Renal cortical epithelial cell (primary cell): Measurements from ENCODE around the gene TPM2. TPM values are rescaled to one million over a fixed set of nuclear protein-coding genes. Genes with fewer than 3 reads are reported as not detected.
A peak's percentile ranks its signal among the peaks of the same experiment; 100 is the strongest.

Experiments used
- DNase-seq: peaks from one replicate; pipeline ENCODE4 v3.0.0-alpha.2; 2011; ENCODE audit warnings: low read depth
- total RNA-seq: library from RNA; depleted of rRNA; stranded (reverse); fragments of >200 nt; gene quantifications from 2 replicates; pipeline ENCODE4 v1.2.3, GENCODE V29; 2014

Gene TPM2
- total RNA-seq, 1 donor from 2014 or later = 124 TPM

DNA sequence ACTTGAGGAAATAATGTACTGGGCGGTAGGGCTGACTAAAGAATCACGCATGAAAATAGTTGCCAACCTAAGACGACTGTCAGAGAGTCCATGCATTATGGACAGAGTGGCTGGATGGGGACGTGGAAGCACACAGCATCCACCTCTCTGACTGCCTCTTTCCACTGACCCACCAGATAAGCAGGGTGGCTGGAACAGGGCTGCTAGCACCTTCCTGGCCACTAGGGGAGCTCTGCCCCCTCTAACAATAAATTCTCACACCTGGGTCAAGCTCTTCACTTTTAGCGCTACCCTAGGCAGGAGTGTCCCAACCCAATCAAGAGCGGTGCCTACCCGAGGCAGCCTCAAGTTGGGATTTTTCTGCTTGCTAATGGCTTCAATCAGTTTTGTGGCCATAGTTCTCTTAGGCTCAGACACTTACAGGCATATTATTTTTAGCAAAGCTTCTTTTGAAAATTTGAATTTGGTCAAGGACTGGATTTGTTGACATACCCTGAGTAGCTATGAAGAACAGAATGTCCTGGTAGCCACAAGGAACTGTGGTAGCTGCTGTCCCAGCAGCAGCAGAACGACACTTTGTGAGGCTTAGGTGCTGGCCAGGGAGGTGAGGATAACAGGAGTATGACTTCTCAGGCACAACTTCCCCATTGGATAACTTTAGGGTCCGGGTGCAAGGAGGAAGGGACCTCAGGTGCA lies 6.9 kb upstream of the TPM2 start:
- peak; percentile 45 for DNase-seq

DNA sequence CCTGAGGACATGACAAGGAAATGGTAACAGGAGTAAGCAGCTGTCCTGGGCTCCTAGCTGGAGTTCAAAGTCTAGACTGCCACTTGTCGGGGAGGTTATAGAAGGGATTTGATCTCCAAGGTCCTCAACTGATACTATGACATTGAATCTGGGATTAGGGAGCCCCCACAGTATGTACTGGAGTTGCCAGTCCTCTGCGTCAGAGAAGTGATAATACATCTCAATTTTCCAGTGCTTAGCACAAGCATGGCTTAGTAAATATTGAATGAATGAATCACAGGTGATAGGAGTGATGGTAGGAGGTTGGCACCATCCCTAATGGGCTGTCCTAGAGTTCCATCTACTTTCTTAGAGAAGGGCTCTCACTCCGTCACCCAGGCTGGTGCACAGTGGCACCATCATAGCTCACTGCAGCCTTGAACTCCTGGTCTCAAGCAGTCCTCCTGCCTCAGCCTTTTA lies 6.2 kb upstream of the TPM2 start:
- no peak for DNase-seq

DNA sequence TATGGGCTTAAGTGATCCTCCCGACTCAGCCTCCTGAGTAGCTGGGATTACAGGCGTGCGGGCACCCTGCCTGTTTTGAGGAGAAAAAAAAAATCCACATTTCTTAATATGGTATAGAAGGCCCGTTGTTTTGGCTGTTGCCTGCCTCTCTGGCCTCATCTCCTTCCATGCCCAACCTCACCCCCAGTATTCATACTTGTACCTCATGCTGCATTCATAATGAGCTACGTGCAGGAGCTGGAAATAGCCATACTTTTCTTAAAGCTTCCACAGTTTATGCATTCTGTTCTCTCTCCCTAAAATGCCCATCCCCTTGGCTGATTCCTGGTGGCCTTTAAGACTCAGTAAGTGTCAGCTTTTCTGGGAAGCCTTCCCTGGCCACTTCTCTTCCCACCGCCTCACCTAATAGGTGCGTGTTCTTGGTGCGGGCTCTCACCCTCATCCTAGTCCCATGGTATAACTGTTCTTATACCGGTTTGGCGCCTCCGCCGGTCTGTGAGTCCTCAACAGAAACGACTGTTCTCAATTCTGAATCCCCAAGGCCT lies 2.1 kb upstream of the TPM2 start:
- no peak for DNase-seq

DNA sequence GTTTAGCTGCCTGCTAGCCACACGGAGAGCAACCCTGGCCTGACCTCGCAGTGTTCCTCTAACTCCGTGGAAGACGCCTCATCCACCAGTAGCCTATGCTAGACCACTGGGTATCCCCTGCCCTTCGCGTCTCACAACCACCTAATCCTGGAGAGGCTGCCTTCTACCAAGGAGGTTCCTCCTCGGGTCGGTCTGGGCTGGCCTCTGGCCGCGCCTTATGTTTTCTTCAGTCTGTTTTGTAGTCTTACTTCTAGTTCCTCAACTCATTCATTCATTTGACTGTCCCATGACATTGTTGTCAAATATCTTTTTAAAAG lies 1.6 kb upstream of the TPM2 start:
- DNase-seq = no peak

DNA sequence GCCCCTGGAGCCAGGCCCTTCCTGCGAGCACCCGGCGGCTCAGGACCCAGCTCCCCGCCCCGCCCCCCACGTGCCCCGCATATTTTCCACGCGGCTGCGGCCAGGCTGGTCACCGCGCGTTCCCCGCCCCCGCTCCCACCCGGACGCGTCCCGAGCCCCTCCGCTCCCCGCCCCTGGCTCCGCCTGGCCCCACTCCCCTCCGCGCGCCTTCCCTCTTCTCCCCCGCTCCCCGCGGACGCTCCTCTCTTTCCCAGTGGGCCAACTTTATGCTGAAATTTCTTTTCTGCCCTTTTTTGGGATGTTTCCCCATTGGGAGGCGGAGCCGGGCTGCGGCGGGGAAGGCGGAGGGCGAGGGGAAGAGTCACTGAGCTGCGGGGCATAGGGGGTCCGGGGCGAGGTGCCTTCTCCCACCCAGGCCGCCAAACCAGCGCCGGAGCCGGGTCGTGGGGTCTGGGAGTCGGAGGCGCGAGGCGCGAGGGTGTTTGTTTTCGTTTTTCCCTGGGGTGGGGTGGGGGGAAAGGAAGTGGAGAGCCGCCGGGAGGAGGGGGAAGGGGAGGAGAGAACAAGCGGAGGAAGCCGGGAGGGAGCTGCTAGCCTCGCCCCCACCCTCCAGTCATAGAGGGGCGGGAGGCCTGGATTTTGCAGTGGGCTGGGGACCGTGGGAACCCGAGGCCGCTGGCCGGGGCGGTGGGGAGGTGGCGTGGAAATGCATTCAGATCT lies 1.0 kb upstream of the TPM2 start:
- DNase-seq = peak; percentile 21

DNA sequence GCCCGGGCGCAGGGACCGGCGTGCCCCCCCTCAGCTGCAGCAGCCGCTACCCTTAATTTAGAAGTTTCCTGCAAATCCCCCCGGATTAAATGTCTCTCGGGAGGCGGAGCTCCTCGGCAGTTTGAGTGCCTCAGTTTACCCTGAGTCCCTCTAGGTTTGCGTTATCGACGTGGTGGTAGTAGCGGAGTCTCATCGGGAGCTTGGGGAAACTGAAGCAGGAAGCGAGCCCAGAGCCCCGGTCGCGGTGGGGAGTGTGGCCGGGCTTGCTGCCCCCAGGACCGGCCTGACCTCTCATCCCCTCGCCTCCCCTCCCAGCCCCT lies 529 bp upstream of the TPM2 start:
- DNase-seq = no peak

DNA sequence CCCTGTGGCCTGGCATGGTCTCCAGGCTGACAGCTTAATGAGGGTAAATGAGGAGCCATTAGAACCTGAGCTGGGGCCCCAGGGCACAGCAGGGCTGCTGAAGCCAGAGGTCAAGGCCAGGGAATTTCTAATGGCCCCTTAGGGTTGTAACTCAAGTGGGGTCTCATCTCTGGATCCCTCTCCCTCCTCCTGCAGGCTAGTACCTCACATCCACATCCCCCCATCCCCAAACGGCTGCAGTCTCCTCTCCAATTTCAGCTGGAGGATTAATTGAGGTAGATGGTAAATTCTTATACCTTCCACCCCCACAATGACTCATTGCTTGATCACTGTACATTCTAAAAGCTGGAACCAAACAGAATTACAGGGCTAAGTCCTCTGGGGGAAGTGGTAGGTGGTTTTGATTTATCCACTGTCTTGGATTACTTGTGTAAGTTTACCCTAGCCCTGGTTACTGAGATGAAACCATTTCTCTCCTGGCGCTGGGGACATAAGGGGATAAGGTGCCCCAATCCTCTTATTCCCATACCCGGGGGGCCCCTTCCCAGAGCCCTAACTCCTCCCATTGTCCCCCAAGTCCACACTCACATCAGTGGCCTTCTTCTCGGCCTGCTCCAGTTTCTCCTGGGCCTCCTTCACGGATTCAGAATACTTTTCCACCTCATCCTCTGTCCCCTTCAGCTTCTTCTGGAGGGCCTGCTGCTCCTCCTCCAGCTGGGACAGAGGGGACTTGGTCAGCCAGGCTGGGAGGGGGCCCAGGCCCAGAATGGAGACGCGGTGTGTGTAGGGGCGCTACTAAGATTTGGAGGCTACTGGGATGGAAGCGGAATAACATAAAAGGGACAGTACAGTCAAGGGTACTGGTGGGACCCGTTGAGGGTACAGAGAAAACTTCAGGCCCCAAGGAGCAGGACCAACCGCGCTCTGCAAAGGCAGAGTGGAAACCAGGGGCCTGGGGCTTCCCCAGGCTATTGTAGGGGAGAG lies 875 bp downstream of the TPM2 start:
- DNase-seq = peak; percentile 94

DNA sequence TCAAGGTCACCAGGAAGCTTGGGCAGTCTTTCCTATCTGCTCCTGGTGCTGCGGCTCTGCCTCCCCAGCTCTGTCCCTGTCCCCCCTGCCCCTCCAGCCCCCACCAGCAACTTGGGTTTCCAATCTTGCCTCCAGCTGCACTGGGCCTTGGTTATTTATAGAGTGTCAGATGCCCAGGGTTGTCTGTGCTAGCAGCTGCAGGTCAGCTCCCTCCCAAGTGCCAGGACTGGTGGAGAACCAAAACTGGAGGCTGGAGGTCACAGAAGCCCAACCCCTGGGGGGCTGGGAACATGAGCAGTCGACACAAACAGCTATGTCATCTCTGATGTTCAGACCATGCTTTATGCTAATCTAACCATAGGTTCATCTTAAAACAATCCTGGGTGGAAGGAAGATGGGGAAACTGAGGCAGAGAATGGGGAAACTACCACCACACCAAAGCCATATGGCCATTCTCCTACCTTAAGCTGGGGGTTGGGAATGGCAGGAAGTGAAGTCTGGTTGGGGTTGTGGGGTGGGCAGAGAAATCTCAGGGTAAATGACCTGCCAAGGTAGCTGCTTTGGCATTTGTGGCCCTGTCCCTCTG lies 1.7 kb downstream of the TPM2 start:
- no peak for DNase-seq

DNA sequence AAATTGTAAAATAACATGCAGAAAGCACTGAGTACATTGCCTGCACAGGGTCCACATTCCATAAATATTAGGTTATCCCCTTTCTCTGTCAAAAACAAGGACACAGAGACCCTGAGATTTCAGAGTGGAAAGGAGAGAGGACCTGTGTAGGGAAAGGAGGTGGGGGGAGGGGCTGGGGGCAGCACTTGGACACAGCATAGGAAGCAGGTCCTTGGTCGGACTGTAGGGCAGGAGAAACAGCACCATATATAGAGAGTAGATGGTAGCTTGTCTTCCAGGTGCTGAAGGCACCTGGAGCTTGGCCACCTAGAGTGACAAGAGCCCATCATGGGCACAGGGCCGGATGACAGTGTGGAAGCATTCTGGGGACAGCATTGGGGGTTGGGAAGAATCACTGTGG lies 2.4 kb downstream of the TPM2 start:
- no peak for DNase-seq

DNA sequence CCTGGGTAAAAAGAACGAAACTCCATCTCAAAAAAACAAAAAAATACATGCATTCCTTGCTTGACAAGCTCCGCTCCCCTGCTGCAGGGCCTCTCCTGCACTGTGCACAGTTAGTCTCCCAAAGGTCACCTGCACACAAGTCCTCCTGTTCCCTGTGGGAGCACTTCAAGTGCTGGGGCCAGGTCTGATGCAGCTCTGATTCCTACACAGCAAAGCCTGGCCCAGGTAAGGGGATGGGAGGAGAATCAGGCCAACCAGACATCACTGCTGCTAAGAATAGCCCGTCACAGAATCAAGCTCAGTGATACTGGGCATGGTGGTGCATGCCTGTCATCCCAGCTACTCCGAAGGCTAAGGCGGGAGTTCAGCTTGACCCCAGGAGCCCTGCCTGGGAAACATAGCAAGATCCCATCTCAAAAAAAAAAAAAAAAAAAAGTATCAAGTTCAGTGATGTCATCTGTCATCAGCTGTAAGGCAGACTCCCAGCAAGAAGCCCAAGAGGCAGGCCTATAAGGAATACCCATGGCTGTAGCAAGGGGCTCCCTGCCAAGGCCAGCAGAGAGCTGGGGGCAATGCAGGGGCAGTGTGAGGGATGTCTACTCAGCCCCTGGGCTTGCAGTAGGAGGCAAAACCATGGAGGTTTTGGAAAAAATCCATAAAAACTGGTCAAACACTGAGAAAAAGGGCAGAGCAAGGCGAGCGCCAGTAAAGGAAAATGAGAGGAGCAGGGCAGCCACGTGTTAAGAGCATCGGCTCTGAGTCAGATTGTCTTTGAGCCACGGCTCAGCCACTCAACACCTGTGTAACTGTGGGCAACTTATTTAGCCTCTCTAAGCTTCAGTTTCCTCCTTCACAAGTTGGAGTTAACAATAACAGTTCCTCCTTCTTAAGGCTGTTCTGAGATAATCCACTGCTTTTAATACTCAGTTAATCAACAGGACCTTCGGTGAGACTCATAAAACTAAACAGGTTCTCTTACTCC lies 3.2 kb downstream of the TPM2 start:
- no peak for DNase-seq

DNA sequence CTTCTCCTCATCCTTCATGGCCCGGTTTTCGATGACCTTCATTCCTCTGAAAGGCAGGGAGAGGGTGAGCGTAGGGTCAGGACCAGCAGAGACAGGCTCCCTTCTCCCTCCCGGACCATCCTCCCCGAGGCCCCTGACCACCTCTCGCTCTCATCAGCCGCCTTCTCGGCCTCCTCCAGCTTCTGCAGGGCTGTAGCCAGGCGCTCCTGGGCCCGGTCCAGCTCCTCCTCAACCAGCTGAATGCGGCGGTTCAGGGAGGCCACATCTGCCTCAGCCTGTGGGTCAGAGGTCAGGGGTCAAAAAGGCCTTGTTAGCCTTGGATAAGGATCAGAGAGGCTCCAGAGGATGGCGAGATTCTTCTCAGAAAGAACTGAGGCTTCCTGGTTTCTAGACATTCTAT lies 4.2 kb downstream of the TPM2 start:
- DNase-seq = no peak

DNA sequence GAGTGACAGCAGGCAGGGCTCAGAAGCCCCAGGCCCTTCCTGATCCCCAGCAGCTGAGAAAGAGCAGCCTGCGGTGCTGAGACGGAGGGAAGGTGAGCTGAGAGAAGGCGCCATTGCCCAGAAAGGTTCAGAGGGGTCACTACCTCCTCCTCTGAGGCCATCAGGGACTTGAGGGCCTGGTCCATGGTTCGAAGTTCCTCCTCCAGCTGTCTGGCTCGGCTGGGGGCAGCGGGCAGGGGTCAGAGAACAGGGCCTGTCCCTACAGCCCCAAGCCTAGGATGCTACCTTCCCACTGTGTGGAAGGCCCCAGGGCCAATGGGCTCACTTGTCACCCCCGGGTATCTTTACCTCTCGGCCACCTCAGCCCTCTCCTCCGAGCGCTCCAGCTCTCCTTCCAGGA lies 4.8 kb downstream of the TPM2 start:
- DNase-seq = no peak

DNA sequence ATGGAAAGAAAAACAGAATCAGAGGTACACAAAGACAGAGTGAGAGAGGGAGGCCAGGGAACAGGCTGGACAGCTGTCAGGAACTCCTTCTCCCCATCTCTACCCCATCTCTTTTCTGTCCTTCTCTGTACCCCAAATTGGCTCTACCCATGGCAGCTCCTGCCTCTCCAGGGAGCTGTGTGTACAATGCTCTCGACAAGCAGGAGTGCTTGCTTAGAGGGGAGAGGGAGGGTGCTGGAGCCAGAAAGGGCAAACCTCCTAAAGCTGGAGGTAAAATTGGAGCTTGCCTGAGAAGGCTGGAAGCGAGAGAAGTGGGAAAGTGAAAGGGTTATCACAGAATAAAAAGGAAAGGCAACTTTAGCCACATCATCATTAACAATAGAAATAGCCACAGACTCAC lies 6.4 kb downstream of the TPM2 start:
- DNase-seq = no peak

DNA sequence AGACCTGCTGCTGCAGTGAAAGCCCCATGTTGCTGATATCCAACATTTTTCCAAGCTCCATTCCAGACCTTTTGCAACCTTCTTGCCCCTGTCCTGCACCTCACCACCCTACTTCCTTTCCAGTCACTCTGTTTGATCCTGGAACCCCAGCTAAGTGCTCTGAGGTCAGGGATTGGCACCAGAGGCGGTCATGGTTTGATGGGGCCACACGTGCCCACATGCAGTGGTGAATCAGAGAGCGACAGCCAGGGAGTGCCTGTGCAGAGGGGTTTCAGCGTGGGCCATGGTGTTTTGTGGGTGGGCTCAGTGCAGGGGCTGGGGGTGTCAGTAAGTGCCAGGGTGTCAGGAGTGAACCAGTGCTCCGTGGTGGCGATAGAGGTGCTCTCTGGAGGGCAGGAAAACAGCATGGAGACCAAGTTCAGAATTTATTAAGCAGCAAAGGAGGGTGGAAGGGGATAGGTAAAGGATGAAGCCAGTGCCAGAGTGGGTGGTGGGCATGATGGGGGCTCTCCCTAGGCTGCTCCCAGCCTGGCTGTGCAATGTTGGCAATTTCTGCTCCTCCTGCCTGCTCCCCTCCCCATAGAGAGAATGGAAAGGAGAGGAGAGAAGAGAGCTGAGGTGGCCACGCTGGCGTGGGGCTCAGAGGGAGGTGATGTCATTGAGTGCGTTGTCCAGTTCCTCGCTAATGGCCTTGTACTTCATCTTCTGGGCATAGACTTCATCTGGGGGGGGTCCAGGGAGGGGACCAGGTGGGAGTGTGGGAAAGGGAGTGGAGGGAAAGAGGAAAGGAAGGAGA lies 7.0 kb downstream of the TPM2 start:
- DNase-seq = no peak

DNA sequence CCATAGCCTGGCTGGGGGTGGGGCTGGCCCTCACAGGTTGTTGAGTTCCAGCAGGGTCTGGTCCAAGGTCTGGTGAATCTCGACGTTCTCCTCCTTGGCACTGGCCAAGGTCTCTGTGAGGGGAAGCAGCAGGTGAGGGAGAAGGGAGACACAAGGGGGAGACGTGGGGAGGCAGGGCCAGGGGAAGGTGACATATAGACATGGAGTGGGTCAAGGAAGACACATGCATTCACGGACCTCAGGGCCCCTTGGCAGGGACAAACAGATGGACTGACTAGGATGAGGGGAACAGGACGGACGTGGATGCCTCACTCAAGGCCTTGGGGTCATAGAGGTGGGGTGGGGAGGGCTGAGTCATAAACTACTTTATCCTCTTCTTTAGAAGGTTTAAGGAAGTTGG lies 7.7 kb downstream of the TPM2 start:
- no peak for DNase-seq

DNA sequence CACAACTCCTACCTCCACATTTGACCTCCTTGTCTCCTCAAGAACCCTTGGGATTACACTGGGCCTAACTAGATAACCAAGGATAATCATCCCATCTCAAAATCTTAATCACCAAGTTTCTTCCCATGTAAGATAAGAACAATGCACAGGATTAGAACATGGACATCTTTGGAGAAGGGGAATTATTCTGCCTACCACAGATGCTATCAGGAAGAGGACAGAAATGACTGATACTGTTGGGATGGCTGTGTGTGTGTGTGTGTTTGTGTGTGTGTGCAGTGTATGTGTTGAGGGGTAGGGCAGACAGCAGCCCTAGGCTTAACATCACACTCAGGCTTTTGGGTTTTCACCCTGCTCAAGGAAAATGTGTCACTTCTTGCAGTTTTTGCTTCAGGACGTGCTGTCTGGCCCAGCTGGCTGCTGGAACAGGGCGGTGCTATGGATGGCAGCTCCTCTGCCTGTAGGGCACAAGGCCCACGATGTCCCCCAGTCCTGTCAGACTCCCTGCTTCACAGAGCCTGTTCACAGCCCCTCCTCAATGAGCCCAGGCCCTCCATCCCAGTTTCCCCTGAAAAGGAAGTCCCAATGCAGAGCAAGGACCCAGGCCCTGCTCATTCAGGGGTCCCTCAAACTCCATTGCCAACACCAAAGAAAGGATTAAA lies 8.3 kb downstream of the TPM2 start:
- DNase-seq = no peak

DNA sequence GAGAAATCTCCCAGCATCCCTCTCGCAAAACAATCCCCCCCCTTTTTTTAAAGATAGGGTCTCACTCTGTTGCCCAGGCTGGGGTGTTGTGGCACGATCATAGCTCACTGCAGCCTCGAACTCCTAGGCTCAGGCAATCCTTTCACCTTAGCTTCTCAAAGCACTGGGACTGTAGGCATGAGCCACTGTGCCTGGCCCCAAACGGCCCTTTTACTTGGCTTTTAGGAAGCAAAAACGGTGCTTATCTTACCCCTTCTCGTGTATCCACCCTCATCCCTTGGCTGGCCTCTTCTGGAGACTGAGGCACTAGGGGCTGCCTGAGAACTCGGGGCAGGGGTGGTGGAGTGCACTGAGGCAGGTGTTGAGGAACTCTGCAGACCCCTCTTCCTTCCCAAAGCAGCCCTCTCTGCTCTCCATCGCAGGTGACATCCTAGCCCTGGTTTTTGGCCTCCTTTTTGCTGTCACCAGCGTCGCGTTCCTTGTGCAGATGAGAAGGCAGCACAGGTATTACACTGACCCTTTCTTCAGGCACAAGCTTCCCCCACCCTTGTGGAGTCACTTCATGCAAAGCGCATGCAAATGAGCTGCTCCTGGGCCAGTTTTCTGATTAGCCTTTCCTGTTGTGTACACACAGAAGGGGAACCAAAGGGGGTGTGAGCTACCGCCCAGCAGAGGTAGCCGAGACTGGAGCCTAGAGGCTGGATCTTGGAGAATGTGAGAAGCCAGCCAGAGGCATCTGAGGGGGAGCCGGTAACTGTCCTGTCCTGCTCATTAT lies 9.2 kb downstream of the TPM2 start:
- no peak for DNase-seq

DNA sequence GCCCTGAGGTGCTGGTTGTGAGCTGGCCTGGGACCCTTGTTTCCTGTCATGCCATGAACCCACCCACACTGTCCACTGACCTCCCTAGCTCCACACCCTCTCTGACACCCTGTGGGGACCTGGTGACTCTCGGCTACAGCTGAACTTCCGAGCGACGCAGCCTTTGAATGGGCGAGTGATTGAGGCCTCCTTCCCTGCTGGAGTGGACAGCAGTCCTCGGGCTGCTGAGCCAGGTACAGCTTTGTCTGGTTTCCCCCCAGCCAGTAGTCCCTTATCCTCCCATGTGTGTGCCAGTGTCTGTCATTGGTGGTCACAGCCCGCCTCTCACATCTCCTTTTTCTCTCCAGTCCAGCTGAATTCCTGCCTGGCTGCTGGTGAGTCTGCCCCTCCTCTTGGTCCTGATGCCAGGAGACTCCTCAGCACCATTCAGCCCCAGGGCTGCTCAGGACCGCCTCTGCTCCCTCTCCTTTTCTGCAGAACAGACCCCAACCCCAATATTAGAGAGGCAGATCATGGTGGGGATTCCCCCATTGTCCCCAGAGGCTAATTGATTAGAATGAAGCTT lies 9.9 kb downstream of the TPM2 start:
- DNase-seq = no peak
